ENCODE measurements around the gene TRAPPC3L. TPM values are rescaled to one million over a fixed set of nuclear protein-coding genes. Genes with fewer than 3 reads are reported as not detected.

TRAPPC3L gene
- total RNA-seq (2022) (not detected in 2 replicates), Bru-seq, nascent RNA (percentile 4 among the genes with signal in this experiment), BruChase-seq, experiment 1, labeled RNA remaining after a 6-hour chase (percentile 4 among the genes with signal in this experiment), BruChase-seq, experiment 2, labeled RNA remaining after a 2-hour chase (not detected)
- long read RNA-seq, partial matches to known transcripts: 0 of 1 reads
- long read RNA-seq, other reads (novel, unspliced or antisense): 1 of 1 reads

DNA sequence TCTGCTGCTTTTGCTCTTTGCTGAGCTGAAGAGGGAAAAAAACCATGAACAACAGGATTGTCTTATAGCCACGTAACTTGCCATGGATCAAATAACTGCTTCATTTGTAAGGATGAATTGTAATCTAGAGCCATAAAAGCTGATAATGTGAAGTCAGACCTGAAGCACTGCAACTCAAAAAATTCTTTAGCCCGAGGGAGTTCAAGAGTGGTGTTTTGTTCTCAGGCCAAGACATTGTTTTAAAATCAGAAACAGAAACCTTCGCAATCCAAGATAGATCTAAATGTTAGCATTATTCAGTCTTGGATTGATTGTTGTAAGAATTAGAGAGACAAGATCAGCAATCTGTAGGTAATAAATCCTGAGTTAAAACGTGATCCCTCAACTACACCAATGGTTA is at the start of gene TRAPPC3L:
Gene TRAPPC3L, minus strand, starts transcription at position 34 of the 400 bp plus-strand sequence. CDS start 170 bp downstream, outside the sequence.
- no peaks in the 10 kb centered on the region for H3K4me1 Mint-ChIP-seq (ENCODE audit: low read depth, unreplicated experiment)
- no peak within 1 kb of the TSS for H3K27ac Mint-ChIP-seq (ENCODE audit: unreplicated experiment)
- H3K27me3 Mint-ChIP-seq (ENCODE audit: unreplicated experiment): peaks cover 7% of the 10 kb centered on the region
- DNase-seq: no peak
- no peaks in the 10 kb centered on the region for H3K36me3 Mint-ChIP-seq (ENCODE audit: insufficient read depth, unreplicated experiment)
- no TSS peak for BruUV-seq (replicated peaks)
- no peak for TF ChIP-seq CTCF (IDR thresholded peaks at IDR 0.05; ENCODE audit: unreplicated experiment)
- intact Hi-C loops (cut with micrococcal nuclease; ENCODE audit: unreplicated experiment): no loop called here
- CTCF ChIA-PET: no interaction called here
- H3K9me3 Mint-ChIP-seq (ENCODE audit: low read depth, unreplicated experiment): no peaks in the 10 kb centered on the region
- no peak within 1 kb of the TSS for H3K4me3 Mint-ChIP-seq (ENCODE audit: low read depth, unreplicated experiment)

DNA sequence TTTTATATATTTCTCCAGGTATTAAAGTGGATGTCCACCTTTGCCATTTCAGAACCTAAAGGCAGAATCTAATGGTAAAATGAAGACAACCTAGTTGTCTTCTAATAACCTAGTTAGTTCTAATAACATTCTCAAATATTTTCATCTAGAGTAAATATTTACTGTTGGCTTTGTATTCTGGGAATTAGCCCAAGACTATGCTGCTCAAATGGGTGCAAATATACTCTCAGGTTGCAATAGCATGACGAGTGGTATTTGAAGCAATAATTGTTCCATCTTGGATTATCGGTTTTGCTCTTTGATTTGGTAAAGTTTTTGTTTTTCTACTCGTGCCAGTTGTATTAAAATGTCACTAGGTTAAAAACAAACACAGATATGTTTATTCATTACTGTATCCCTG is 49.8 kb upstream of the TRAPPC3L start:
- no TSS peak for BruUV-seq (replicated peaks)
- TF ChIP-seq CTCF (IDR thresholded peaks at IDR 0.05; ENCODE audit: unreplicated experiment): no peak
- Mint-ChIP-seq H3K9me3 (ENCODE audit: low read depth, unreplicated experiment) (no peaks in the 10 kb centered on the region), H3K4me1 (ENCODE audit: low read depth, unreplicated experiment) (no peaks in the 10 kb centered on the region), H3K27me3 (ENCODE audit: unreplicated experiment) (no peaks in the 10 kb centered on the region), H3K4me3 (ENCODE audit: low read depth, unreplicated experiment) (no peak overlapping the region), H3K36me3 (ENCODE audit: insufficient read depth, unreplicated experiment) (no peaks in the 10 kb centered on the region), H3K27ac (ENCODE audit: unreplicated experiment) (no peak overlapping the region)
- no peak for DNase-seq
- CTCF ChIA-PET: no interaction called here
- intact Hi-C loops (cut with micrococcal nuclease; ENCODE audit: unreplicated experiment): no loop called here

DNA sequence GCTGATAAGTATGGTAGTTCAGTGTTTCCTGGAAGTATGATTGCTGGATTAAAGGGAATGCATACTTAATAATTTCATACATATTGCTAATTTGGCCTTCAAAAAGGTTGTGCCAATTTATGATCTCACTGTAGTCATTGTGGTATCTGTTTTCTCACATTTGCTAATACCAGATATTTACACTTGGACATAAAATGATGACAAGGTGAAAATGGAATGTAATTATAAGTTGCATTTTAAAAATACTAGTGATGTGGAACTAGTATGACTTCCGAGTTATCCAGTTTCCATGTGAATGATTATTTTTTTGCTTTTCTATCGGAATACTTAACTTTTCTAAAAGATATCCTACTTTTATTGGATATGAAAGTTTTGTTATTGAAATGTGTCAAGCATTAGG is 41.3 kb upstream of the TRAPPC3L start:
- no peak for DNase-seq
- TF ChIP-seq CTCF (IDR thresholded peaks at IDR 0.05; ENCODE audit: unreplicated experiment): no peak
- H3K27me3 Mint-ChIP-seq (ENCODE audit: unreplicated experiment): no peaks in the 10 kb centered on the region
- intact Hi-C loops (cut with micrococcal nuclease; ENCODE audit: unreplicated experiment): no loop called here
- CTCF ChIA-PET: no interaction called here
- no peaks in the 10 kb centered on the region for H3K36me3 Mint-ChIP-seq (ENCODE audit: insufficient read depth, unreplicated experiment)
- no peak overlapping the region for H3K4me3 Mint-ChIP-seq (ENCODE audit: low read depth, unreplicated experiment)
- H3K4me1 Mint-ChIP-seq (ENCODE audit: low read depth, unreplicated experiment): no peaks in the 10 kb centered on the region
- H3K9me3 Mint-ChIP-seq (ENCODE audit: low read depth, unreplicated experiment): no peaks in the 10 kb centered on the region
- no peak overlapping the region for H3K27ac Mint-ChIP-seq (ENCODE audit: unreplicated experiment)
- BruUV-seq (replicated peaks): no TSS peak

DNA sequence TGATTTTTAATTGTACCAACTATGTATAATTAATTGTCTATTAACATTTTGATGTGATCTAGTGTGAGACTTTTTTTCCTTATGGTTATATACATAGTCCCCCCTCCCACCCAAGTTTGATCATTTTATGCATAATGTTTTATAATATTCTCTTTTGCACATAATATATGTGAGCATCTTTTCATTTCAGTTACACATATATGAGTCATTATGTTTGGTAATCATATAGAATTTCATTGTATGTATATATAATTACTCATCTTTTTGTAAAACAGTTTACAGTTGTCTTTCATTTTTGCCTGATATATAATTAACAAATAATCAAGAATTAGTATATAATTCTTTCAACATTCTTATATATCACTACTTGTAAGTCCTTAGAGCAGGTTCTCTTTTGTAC is 40.8 kb upstream of the TRAPPC3L start:
- CTCF ChIA-PET: no interaction called here
- Mint-ChIP-seq H3K9me3 (ENCODE audit: low read depth, unreplicated experiment) (no peaks in the 10 kb centered on the region), H3K4me1 (ENCODE audit: low read depth, unreplicated experiment) (no peaks in the 10 kb centered on the region), H3K36me3 (ENCODE audit: insufficient read depth, unreplicated experiment) (no peaks in the 10 kb centered on the region), H3K4me3 (ENCODE audit: low read depth, unreplicated experiment) (no peak overlapping the region), H3K27ac (ENCODE audit: unreplicated experiment) (no peak overlapping the region), H3K27me3 (ENCODE audit: unreplicated experiment) (no peaks in the 10 kb centered on the region)
- no peak for TF ChIP-seq CTCF (IDR thresholded peaks at IDR 0.05; ENCODE audit: unreplicated experiment)
- intact Hi-C loops (cut with micrococcal nuclease; ENCODE audit: unreplicated experiment): no loop called here
- BruUV-seq (replicated peaks): no TSS peak
- DNase-seq: no peak

Measured in Calu3 (cell line).